CD4-positive, alpha-beta memory T cell (primary cell): Measurements from ENCODE around the gene CHP1. TPM values are rescaled to one million over a fixed set of nuclear protein-coding genes. Genes with fewer than 3 reads are reported as not detected.
A peak's percentile ranks its signal among the peaks of the same experiment; 100 is the strongest.
"Not testable (repeated sequence)": the region's sequence is repeated elsewhere in the genome, so short reads cannot be mapped to it uniquely, and the experiment has no call there.

Experiments
- CTCF ChIA-PET: fragments of 350-600 bp; sonication (Branson Sonifier 250); formaldehyde crosslinking; loops from one replicate; lab custom pipeline; 2021; ENCODE audit warnings: inconsistent platforms; ENCODE audit not compliant: partially characterized antibody; lab: Charles Lee
- POLR2A ChIA-PET: fragments of 350-600 bp; sonication (Branson Sonifier 250); formaldehyde crosslinking; loops from one replicate; lab custom pipeline; 2021; ENCODE audit not compliant: partially characterized antibody; lab: Charles Lee
- DNase-seq, 5 donors: peaks; one replicate each; pipeline versions ENCODE4 v3.0.0 to v3.0.0-alpha.2; 2020 to 2022; ENCODE audit warnings: mixed read lengths in 1 of 5
- H3K27ac ChIP-seq: one replicate; pipeline ENCODE4 v1.7.0; 2013; ENCODE audit warnings: low read depth, low read length
- H3K27me3 ChIP-seq: 2 replicates; pipeline ENCODE4 v1.7.0; 2013; ENCODE audit warnings: mild to moderate bottlenecking, low read length, moderate library complexity; ENCODE audit not compliant: insufficient read depth
- H3K36me3 ChIP-seq: 2 replicates; pipeline ENCODE4 v1.7.0; 2013; ENCODE audit warnings: mild to moderate bottlenecking, low read length, moderate library complexity; ENCODE audit not compliant: insufficient read depth
- H3K4me1 ChIP-seq: 2 replicates; pipeline ENCODE4 v1.7.0; 2013; ENCODE audit warnings: mild to moderate bottlenecking, low read length, moderate library complexity; ENCODE audit not compliant: insufficient read depth
- H3K4me3 ChIP-seq, 2 donors: one replicate each; pipeline ENCODE4 v1.7.0; 2013; ENCODE audit warnings: low read length in 2 of 2, mild to moderate bottlenecking in 1 of 2
- H3K9me3 ChIP-seq, 2 donors: one replicate each; pipeline ENCODE4 v1.7.0; 2013; ENCODE audit warnings: low read length in 2 of 2, control low read depth in 1 of 2; ENCODE audit not compliant: control insufficient read depth in 1 of 2
- H3K27ac Mint-ChIP-seq, 7 donors: one replicate each; pipeline ENCODE4 v1.8.0; 2020 to 2021; ENCODE audit warnings: mixed read lengths in 7 of 7, mild to moderate bottlenecking in 6 of 7, inconsistent platforms in 3 of 7, moderate library complexity in 3 of 7
- H3K27me3 Mint-ChIP-seq, 2 donors: one replicate each; pipeline ENCODE4 v1.8.0; 2020 to 2021; ENCODE audit warnings: mixed read lengths in 2 of 2
- H3K36me3 Mint-ChIP-seq, 2 donors: one replicate each; pipeline ENCODE4 v1.8.0; 2020 to 2021; ENCODE audit warnings: mixed read lengths in 2 of 2, inconsistent platforms in 1 of 2, mild to moderate bottlenecking in 1 of 2
- H3K4me1 Mint-ChIP-seq, 4 donors: one replicate each; pipeline ENCODE4 v1.8.0; 2020 to 2021; ENCODE audit warnings: mixed read lengths in 4 of 4, mild to moderate bottlenecking in 1 of 4
- H3K4me3 Mint-ChIP-seq, 8 donors: one replicate each; pipeline ENCODE4 v1.8.0; 2020 to 2021; ENCODE audit warnings: mixed read lengths in 8 of 8, mild to moderate bottlenecking in 7 of 8, moderate library complexity in 6 of 8, inconsistent platforms in 3 of 8
- H3K9me3 Mint-ChIP-seq, 8 donors: one replicate each; pipeline ENCODE4 v1.8.0; 2020 to 2021; ENCODE audit warnings: mixed read lengths in 8 of 8, mild to moderate bottlenecking in 5 of 8, inconsistent platforms in 3 of 8, moderate library complexity in 1 of 8
- intact Hi-C: fragments of 100-400 bp; cut with micrococcal nuclease; formaldehyde crosslinking; loops from one replicate; pipeline ENCODE4 v1.15.1; 2023
- polyA plus RNA-seq, 2 donors: library from polyadenylated mRNA; unstranded; fragments of 300-500 nt; fragmentation: Illumina TruSeq; gene quantifications; one replicate each; pipeline ENCODE4 v1.2.3, GENCODE V29; 2021
- total RNA-seq, 2 experiments: library from RNA; stranded (reverse); gene quantifications; one replicate each; pipeline ENCODE4 v1.2.3, GENCODE V29; 2021

CHP1 gene
- total and polyA plus RNA-seq, 4 experiments from 2014 or later = 9.8 to 27.1 (median 21.4) TPM

DNA sequence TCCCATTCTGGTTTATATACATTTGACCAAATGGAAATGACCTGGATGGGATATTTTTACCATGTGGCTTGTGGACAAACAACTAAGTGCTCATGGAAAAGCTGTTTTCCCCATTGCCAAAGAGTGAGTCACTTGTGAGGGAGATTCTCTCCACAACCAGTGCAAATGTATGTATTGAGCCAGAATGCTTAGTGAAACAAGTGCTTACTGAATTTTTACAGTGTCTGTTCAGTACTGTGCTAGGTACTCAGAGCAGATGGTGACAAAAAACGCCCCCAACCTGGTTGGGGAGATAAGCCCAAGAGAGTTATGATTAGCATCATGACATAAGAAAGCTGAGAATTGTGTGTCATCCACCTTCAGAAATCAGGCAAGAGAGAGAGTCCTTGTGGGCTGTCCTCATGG is 2.3 kb downstream of the CHP1 start:
- Histone ChIP-seq H3K27ac (no peak overlapping the region), H3K4me3 (no peak overlapping the region), H3K4me1 (peaks cover 28% of the 10 kb centered on the region), H3K27me3 (no peaks in the 10 kb centered on the region), H3K9me3 (no peaks in the 10 kb centered on the region), H3K36me3 (no peaks in the 10 kb centered on the region)
- peak overlapping the region in 2 of 7 donors; percentile 2 to 95 for H3K27ac Mint-ChIP-seq
- POLR2A ChIA-PET = no interaction called here
- H3K27me3 Mint-ChIP-seq = no peaks in the 10 kb centered on the region
- H3K4me1 Mint-ChIP-seq = peaks cover 20 to 39% (median 29%) of the 10 kb centered on the region in 4 donors
- CTCF ChIA-PET = no interaction called here
- intact Hi-C loops = loop anchor here (5.0 kb wide), 1 partner anchor 911 kb away; the partner anchor contains the start of gene INAFM2
- H3K4me3 Mint-ChIP-seq = no peak overlapping the region
- H3K9me3 Mint-ChIP-seq = no peaks in the 10 kb centered on the region
- no peak for DNase-seq
- H3K36me3 Mint-ChIP-seq = peaks cover 0 to 4% of the 10 kb centered on the region in 2 donors

DNA sequence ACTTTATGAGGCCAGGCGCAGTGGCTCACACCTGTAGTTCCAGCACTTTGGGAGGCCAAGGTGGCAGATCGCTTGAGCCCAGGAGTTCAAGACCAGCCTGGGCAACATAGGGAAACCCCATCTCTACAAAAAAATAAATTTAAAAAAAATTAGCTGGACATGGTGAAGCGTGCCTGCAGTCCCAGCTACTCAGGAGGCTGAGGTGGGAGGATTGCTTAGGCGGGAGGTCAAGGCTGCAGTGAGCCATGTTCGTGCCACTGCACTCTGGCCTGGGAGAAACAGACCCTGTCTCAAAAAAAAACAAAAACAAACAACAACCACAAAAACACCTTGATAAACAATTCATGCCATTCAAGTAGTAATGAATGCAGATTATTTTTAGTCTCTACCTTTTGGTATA is 4.2 kb downstream of the CHP1 start:
- not testable (repeated sequence) for H3K27ac Mint-ChIP-seq, H3K9me3 Mint-ChIP-seq

DNA sequence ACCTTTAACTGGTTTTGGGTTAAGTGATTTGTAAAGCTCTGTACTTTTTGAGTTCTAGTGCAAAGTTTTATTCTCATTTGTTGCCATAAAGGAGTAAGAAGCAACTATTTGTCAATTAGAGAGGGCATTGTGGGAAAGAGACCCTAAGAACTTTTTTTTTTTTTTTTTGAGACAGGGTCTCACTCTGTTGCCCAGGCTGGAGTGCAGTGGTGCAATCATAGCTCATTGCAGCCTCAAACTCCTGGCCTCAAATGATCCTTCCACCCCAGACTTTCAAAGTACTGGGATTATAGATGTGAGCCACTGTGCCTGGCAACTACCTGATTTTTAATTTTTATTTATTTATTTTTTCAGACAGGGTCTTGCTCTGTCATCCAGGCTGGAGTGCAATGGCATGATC is 4.9 kb downstream of the CHP1 start:
- H3K9me3 Mint-ChIP-seq = no peaks in the 10 kb centered on the region
- CTCF ChIA-PET = no interaction called here
- Histone ChIP-seq H3K9me3 (no peaks in the 10 kb centered on the region), H3K36me3 (no peaks in the 10 kb centered on the region), H3K27ac (no peak overlapping the region), H3K4me3 (no peak overlapping the region), H3K27me3 (no peaks in the 10 kb centered on the region), H3K4me1 (peaks cover 21% of the 10 kb centered on the region)
- H3K4me3 Mint-ChIP-seq = no peak overlapping the region
- H3K27me3 Mint-ChIP-seq = no peaks in the 10 kb centered on the region
- H3K36me3 Mint-ChIP-seq = peaks cover 0 to 4% of the 10 kb centered on the region in 2 donors
- H3K4me1 Mint-ChIP-seq = peaks cover 18 to 31% (median 23%) of the 10 kb centered on the region in 4 donors
- DNase-seq = no peak
- H3K27ac Mint-ChIP-seq = no peak overlapping the region
- POLR2A ChIA-PET = no interaction called here
- intact Hi-C loops = no loop called here

More for the DNA sequence above, 4.2 kb downstream of the CHP1 start:
- intact Hi-C loops, H3K27ac ChIP-seq, H3K36me3 Mint-ChIP-seq, H3K36me3 ChIP-seq, H3K27me3 Mint-ChIP-seq, CTCF ChIA-PET, DNase-seq, H3K4me3 ChIP-seq, H3K4me3 Mint-ChIP-seq, H3K9me3 ChIP-seq, H3K27me3 ChIP-seq, POLR2A ChIA-PET: not testable (repeated sequence)
- peaks cover 27% of the 10 kb centered on the region for H3K4me1 ChIP-seq
- H3K4me1 Mint-ChIP-seq = peaks cover 21 to 37% (median 29%) of the 10 kb centered on the region in 4 donors

DNA sequence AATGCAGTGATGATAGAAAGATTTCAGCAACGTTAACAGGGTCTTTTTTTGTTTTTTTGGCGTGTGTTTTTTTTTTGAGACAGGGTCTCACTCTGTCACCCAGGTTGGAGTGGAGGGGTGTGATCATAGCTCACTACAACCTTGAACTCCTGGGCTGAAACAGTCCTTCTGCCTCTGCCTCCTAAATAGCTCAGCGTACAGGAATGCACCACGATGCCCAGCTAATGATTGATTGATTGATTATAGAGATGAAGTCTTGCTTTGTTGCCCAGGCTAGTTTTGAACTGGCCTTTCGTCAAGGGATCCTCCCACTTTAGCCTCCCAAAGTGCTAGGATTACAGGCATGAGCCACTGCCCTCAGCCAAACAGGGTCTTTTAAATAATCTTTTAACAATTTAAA is 7.0 kb downstream of the CHP1 start:
- POLR2A ChIA-PET = no interaction called here
- peak overlapping the region in 1 of 7 donors; percentile 25 for H3K27ac Mint-ChIP-seq
- no peaks in the 10 kb centered on the region for H3K9me3 Mint-ChIP-seq
- peaks cover 3% of the 10 kb centered on the region for H3K4me1 ChIP-seq
- H3K9me3 ChIP-seq = no peaks in the 10 kb centered on the region
- CTCF ChIA-PET = no interaction called here
- no peaks in the 10 kb centered on the region for H3K27me3 ChIP-seq
- H3K4me1 Mint-ChIP-seq = peaks cover 5 to 10% (median 8%) of the 10 kb centered on the region in 4 donors
- H3K4me3 ChIP-seq = no peak overlapping the region
- no peak overlapping the region for H3K27ac ChIP-seq
- peaks cover 5 to 7% of the 10 kb centered on the region in 2 donors for H3K36me3 Mint-ChIP-seq
- no peaks in the 10 kb centered on the region for H3K36me3 ChIP-seq
- no peaks in the 10 kb centered on the region for H3K27me3 Mint-ChIP-seq
- intact Hi-C loops = no loop called here
- no peak for DNase-seq
- H3K4me3 Mint-ChIP-seq = peak overlapping the region in 1 of 8 donors; percentile 31

DNA sequence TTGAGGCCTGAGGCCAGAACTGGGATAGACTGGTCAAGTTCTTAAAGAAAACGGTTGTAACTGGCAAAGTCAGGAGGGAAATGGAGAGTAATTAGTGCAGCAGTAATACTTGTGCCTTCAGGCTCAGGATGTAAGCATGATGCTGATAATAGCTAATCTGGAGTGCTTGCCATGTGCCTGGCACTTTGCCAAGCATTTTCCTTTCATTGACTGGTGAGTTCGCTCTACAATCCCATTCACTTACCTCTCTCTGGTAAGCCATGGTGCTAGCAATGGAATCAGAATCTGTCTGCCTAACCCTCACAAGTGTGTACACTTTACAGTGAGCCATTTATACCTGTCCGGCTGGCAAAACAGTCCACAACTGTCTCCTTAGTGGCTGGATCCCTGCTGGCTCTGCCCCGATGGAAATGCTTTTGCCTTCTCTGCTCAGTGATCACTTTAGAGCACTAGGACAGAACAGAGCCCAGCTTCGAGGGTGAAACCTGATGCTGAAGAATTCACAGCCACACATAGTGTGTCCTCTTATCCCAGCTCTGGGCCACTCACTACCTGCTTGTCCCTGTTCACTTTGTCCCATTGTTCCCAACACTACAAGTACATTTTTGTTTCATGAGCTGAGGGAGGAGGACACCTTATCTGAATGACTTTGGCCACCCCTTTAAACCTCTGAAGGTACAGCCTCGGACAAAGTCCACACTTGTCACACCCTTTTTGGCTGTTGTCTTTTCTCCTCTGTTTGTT is 10.3 kb downstream of the CHP1 start:
- Mint-ChIP-seq H3K4me3 (no peak overlapping the region), H3K9me3 (no peaks in the 10 kb centered on the region), H3K4me1 (peaks cover 0 to 4% (median 2%) of the 10 kb centered on the region in 4 donors), H3K36me3 (peaks cover 13 to 28% of the 10 kb centered on the region in 2 donors), H3K27ac (peak overlapping the region in 2 of 7 donors; percentile 13 to 16), H3K27me3 (no peaks in the 10 kb centered on the region)
- Histone ChIP-seq H3K9me3 (no peaks in the 10 kb centered on the region), H3K27ac (no peak overlapping the region), H3K4me1 (no peaks in the 10 kb centered on the region), H3K4me3 (no peak overlapping the region), H3K36me3 (no peaks in the 10 kb centered on the region), H3K27me3 (no peaks in the 10 kb centered on the region)
- DNase-seq = no peak
- intact Hi-C loops = no loop called here
- POLR2A ChIA-PET = interaction anchor here (0.7 to 1.6 kb wide), 2 partner anchors 10 to 427 kb away, joined by 3 to 6 read pairs; partner anchors contain the start of genes CHP1 and EXD1
- CTCF ChIA-PET = no interaction called here

DNA sequence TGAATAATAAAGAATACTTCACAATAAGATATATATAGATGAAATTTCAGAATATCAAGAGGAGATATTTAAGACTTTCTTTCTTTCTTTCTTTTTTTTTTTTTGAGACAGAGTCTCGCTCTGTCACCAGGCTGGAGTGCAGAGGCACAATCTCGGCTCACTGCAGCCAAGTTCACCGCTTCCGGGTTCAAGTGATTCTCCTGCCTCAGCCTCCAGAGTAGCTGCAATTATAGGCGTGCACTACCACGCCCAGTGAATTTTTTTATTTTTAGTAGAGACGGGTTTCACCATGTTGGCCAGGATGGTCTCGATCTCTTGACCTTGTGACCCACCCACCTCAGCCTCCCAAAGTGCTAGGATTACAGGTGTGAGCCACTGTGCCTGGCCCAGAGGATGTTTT is 19.7 kb downstream of the CHP1 start:
- CTCF ChIA-PET, H3K27me3 ChIP-seq, intact Hi-C loops, H3K4me1 ChIP-seq, POLR2A ChIA-PET, H3K36me3 ChIP-seq, DNase-seq, H3K27me3 Mint-ChIP-seq, H3K9me3 Mint-ChIP-seq, H3K4me1 Mint-ChIP-seq, H3K9me3 ChIP-seq, H3K4me3 ChIP-seq, H3K27ac ChIP-seq, H3K4me3 Mint-ChIP-seq: not testable (repeated sequence)
- peak overlapping the region in 1 of 7 donors; percentile 64 for H3K27ac Mint-ChIP-seq
- H3K36me3 Mint-ChIP-seq = peaks cover 12 to 16% of the 10 kb centered on the region in 2 donors

DNA sequence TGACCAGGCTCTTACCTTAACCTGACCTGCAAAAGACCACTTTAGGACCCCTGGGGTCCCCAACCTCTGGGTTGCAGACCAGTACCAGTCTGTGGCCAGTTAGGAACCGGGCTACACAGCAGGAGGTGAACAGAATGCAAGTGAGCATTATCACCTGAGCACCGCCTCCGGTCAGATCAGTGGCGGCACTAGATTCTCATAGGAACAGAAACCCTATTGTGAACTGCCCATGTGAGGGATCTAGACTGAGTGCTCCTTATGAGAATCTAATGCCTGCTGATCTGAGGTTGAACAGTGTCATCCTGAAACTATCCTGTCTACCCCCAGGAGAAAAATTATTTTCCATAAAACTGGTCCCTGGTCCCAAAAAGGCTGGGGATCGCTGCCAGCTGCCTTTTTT is 20.3 kb downstream of the CHP1 start:
- Histone ChIP-seq H3K36me3 (no peaks in the 10 kb centered on the region), H3K27me3 (no peaks in the 10 kb centered on the region), H3K4me1 (no peaks in the 10 kb centered on the region), H3K27ac (no peak overlapping the region), H3K9me3 (no peaks in the 10 kb centered on the region), H3K4me3 (no peak overlapping the region)
- Mint-ChIP-seq H3K36me3 (peaks cover 9 to 15% of the 10 kb centered on the region in 2 donors), H3K9me3 (peaks cover 0 to 1% (median 0%) of the 10 kb centered on the region in 8 donors), H3K4me3 (no peak overlapping the region), H3K27ac (peak overlapping the region in 3 of 7 donors; percentile 7 to 64 (median 37)), H3K4me1 (no peaks in the 10 kb centered on the region), H3K27me3 (no peaks in the 10 kb centered on the region)
- intact Hi-C loops = no loop called here
- ChIA-PET CTCF (no interaction called here), POLR2A (no interaction called here)
- DNase-seq = no peak
